HG03558 (cell line): Measurements from ENCODE around the gene SLC22A23.

Source experiments
- ATAC-seq: cut with Tn5 transposase; IDR thresholded peaks from one replicate; pipeline ENCODE4 v1.9.1; 2021; ENCODE audit warnings: moderate number of reproducible peaks; ENCODE audit not compliant: unreplicated experiment; ENCODE audit errors: extremely low read depth

Gene SLC22A23

DNA sequence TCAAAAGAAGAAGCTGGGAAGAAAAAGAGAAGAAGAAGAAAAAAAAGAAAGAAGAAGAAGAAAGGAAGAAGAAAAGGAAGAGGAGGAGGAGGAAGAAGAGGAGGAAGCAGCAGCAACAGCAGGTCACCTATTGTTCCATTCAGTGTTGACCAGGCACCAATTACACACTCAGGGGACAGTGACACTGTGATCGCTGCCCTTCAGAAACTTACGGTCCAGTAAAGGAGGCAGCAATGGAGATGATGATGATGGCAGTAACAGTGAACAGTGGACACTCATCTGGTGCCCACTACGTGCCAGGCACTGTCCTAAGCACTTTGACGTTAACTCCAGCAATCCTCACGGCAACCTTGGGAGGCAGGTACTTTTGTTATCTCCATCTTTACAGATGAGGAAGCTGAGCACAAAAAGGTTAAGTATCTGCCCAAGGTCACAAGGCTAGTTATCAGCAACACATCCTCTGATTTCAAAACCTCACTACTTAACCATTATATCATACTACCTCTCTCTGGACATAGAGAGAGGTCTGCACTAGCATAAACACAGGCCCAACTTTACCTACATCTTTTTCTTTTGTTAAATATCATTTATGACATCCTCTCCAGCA lies 83.2 kb downstream of the SLC22A23 start:
- no peak for ATAC-seq

DNA sequence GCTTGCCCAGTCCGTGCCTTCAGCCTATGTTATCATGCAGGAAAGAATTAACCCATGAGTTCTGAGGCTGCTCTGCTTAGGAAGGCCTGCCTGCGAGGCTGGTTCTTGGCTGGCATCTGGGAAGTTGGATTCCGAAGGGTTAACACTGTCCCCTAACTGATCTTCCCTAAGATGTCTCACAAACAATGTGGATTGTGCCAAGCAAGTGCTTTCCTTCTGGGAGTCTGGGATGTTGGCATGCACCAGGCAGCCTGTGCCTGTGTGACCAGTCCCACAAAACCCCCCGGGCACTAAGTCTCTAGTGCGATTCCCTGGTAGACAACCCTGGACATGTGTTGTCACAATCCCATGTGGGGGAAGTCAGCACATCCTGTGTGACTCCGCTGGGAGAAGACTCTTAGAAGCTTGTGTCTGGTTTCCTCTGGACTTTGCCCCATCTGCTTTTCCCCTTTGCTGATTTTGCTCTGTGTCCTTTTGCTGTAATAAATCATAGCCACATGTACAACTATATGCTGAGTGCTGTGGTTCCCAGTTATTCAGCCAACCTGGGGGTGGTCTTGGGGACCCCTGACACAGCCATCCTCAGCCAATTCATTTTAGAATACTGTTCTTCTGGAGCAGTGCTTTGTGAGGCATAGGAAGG lies 83.8 kb downstream of the SLC22A23 start:
- no peak for ATAC-seq

DNA sequence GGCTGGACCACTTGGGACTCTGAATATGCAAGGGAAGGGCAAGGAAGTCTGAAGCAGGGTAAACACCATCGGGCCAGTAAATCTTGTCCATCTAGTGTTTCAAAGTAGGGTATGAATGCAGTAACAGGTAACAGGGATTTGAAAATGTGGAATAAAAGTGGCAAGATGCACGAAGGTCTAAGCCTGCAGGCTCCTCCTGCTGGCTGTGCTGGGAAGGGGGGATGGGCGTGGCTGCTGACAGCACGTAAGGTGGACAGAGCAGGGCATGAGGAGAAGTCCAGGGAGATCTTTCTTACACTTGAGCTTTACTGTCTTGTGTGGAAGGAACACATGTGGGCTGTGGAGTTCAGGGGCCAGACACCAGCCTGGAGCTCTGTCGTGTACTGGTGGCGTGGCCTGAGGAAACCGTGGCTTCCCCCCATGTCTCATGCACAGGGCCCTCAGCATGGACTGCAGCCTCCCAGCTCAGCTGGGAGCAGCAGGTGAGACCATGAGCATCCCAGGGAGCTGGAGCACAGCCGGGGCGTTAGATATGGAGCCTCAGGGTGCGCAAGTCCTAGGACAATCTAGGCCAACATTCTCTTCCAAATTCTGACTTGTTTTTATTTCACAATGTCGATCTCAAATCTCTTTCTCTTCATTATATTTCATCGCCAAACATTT lies 84.5 kb downstream of the SLC22A23 start:
- ATAC-seq, result no peak

- no peak for ATAC-seq
Observed at GRCh38 chr6:3371222-3371949, 85.5 kb downstream of the SLC22A23 start.

DNA sequence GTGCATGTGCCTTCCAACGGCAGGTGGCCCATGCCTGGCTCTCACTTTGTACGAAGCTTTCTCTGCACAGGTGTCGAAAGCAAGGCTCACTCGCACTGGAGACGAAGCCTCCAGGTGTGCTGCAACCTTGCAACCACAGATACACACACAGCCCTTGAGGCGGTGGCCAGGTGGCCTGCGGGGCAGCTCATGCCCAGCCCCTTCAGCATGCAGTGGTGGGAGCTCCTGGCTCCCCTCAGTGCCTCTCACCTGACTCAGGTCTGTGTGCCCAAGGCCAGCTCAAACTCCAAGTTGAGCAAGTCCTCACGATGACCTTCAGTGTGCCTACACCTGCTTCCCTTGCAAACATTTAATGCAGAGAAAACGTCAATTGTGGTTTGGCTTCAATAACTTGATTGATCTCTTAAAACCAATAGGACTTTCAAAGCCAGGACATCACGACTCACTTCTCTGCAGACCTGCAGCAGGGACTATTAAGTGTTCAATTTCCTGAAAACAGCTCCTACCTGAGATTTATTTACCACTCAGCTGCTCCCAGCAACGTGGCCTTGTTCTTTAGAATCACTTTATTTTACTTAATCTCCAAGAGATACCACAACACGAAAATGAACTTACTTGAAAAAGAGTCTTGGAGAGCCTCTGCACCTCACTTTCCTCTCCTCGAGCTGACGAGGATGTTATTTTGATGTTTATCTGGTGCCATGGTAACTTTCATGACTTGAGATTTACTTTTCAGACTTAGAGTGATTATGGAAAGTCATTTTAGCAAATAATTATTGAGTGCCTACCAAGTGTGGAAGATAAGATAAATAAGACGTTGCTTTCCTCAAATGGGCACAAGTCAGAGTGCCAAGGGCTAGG lies 86.3 kb downstream of the SLC22A23 start:
- ATAC-seq, result no peak

- ATAC-seq, result no peak
Observed at GRCh38 chr6:3369985-3370360, 86.9 kb downstream of the SLC22A23 start.

GRCh38 chr6:3368685-3369084 lies 88.2 kb downstream of the SLC22A23 start:
- ATAC-seq, result no peak

DNA sequence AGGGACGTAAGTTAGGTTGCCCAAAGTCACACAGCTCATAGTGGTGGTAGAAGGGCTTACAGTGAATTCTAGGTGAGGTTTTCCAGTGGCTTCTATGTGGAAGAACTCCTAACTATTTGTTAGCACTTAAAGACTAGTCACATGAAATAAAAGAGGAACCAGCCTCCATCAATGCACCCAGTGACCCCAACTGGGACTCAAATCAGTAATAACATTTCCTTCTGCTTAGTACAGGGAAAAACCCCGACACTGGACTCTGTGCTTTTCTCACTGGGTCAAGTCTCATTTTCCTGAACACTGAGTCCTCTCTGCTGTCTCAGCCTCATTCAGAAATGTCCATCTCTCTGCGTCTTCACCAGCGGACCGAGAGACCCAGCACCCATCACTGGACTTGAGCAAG lies 89.2 kb downstream of the SLC22A23 start:
- ATAC-seq, result no peak

DNA sequence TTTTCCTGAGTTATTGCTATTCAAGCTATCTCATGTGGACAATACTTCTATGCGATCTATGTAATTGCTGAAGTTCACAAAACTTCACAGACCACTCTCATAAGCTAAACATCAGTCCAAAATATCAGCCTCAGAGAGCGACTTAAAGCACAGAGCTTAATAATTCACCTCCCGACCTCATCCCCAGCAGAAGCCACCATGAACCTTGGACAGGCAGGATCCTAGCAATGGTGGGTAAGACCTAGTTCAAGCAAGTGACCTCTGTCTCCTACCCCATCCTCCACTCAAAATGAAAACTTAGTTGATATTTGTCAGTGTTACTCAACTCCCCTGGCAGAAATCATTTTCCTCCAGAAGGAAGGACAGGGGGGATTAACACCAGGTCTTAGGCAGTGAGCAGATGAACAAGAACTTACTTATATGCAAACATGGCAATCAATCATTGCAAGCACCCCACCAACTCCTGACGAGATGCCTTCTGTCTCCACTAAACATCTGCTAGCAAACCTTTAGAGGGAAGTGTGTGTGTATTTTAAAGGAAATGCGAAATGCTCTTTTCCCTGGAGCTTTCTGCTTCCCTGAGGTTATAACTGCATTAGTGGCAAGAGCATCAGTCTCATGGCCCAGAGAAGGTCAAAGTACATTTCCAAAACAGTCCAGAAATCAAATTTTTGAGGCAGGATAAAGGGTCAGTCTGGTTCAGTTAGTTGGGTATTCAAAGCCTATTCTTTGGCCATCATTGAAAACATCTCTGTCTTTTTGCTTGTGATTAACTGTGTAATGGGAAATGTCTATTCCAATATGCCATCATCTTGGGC lies 90.0 kb downstream of the SLC22A23 start:
- ATAC-seq, result no peak

DNA sequence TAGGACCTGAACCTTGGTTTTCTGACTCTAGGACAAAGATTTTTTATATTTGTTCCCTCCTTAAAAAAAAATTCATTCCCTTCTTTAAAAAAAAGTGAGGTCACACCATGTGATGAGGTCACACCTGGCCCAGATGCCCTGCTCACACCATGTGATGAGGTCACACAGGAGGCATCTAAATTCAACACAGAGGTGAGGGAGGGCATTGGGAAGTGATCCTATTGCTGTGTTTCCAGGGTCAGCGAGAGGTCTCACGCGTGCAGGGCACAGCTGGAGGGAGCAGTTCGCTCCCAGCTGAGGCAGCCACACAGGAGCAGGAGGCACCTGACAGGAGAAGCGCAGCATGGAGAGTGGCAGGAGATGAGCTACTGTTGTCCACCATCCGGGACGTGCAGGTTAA lies 92.5 kb downstream of the SLC22A23 start:
- no peak for ATAC-seq

GRCh38 chr6:3363296-3364025 lies 93.4 kb downstream of the SLC22A23 start:
- ATAC-seq, result no peak

GRCh38 chr6:3361312-3362037 lies 95.4 kb downstream of the SLC22A23 start:
- ATAC-seq, result no peak

GRCh38 chr6:3360727-3361045 lies 96.2 kb downstream of the SLC22A23 start:
- no peak for ATAC-seq

- ATAC-seq, result no peak
Observed at GRCh38 chr6:3359973-3360726, 96.7 kb downstream of the SLC22A23 start.

- ATAC-seq, result no peak
Observed at GRCh38 chr6:3359101-3359752, 97.6 kb downstream of the SLC22A23 start.

DNA sequence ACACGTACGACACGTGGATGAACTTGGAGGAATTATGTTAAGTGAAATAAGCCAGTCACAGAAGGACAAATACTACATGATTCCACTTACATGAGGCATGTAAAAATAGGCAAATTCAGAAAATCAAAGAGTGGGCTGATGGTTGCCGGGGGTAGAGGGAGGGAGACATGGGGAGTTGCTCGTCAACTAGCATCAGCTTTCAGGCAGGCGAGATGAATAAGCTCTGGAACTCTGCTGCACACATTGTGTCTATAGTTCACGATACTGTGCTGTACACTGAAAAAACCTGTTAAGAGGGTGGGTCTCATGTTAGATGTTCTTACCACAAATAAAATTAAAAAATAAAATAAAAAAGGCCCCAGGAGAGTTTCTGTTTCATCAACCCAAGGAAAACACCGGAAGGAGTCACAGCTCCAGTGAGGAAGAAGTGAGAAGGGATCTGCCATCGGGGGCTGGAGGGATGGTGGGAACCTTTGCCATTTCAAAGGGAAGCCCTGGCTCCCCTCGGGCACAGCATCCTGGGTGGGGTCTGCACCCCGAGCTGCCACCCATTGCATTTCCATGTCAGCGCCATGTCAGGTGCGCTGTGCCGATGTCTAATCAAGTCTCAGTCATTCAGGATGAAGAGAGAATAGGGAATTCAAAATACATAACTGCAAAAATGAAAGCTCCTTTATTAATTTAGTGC lies 98.3 kb downstream of the SLC22A23 start:
- no peak for ATAC-seq

GRCh38 chr6:3357678-3358077 lies 99.2 kb downstream of the SLC22A23 start:
- no peak for ATAC-seq
